Skeletal muscle tissue (tissue), 4 donors: ENCODE data around the gene DNAJC8. TPM values are rescaled to one million over a fixed set of nuclear protein-coding genes. Genes with fewer than 3 reads are reported as not detected.

ENCODE experiments used
- H3K27ac ChIP-seq: one replicate; pipeline ENCODE4 v1.7.0; 2013; ENCODE audit warnings: mild to moderate bottlenecking, low read depth, low read length, inconsistent platforms
- H3K27me3 ChIP-seq, 3 donors: one replicate each; pipeline ENCODE4 v1.7.0; 2013; ENCODE audit warnings: low read length in 3 of 3; ENCODE audit not compliant: control insufficient read depth in 3 of 3, insufficient read depth in 3 of 3
- H3K36me3 ChIP-seq, 3 donors: one replicate each; pipeline ENCODE4 v1.7.0; 2013; ENCODE audit warnings: low read length in 3 of 3; ENCODE audit not compliant: control insufficient read depth in 3 of 3, insufficient read depth in 3 of 3
- H3K4me1 ChIP-seq, 3 donors: one replicate each; pipeline ENCODE4 v1.7.0; 2013; ENCODE audit warnings: low read length in 3 of 3, mild to moderate bottlenecking in 3 of 3; ENCODE audit not compliant: control insufficient read depth in 3 of 3, insufficient read depth in 3 of 3
- H3K4me3 ChIP-seq, 3 donors: one replicate each; pipeline ENCODE4 v1.7.0; 2013; ENCODE audit warnings: low read length in 3 of 3
- H3K9ac ChIP-seq, 3 donors: one replicate each; pipeline ENCODE4 v1.7.0; 2013; ENCODE audit warnings: low read length in 3 of 3, mild to moderate bottlenecking in 3 of 3, moderate library complexity in 2 of 3, low read depth in 1 of 3
- H3K9me3 ChIP-seq, 3 donors: one replicate each; pipeline ENCODE4 v1.7.0; 2013; ENCODE audit warnings: low read length in 3 of 3; ENCODE audit not compliant: control insufficient read depth in 3 of 3
- total RNA-seq: library from RNA; depleted of rRNA; stranded (reverse); fragments of >200 nt; gene quantifications from one replicate; pipeline ENCODE4 v1.2.3, GENCODE V29; 2014
- donor health status: Osteomylitis.

DNAJC8 gene
- total RNA-seq, 1 donor from 2014 or later, result 27.1 TPM

- H3K27ac ChIP-seq, result no peak overlapping the region
- peaks cover 5 to 13% (median 12%) of the 10 kb centered on the region in 3 donors for H3K36me3 ChIP-seq
- H3K9ac ChIP-seq, result no peak overlapping the region
- H3K27me3 ChIP-seq, result no peaks in the 10 kb centered on the region
- H3K9me3 ChIP-seq, result no peaks in the 10 kb centered on the region
- H3K4me1 ChIP-seq, result peaks cover 13 to 15% (median 14%) of the 10 kb centered on the region in 3 donors
- H3K4me3 ChIP-seq, result no peak overlapping the region
These were observed 34.8 kb upstream of the DNAJC8 start for GRCh38 chr1:28267633-28268032.

- Histone ChIP-seq H3K27ac (no peak overlapping the region), H3K27me3 (no peaks in the 10 kb centered on the region), H3K36me3 (peaks cover 5 to 7% (median 6%) of the 10 kb centered on the region in 3 donors), H3K9me3 (no peaks in the 10 kb centered on the region), H3K4me3 (no peak overlapping the region), H3K4me1 (peaks cover 15 to 18% (median 16%) of the 10 kb centered on the region in 3 donors), H3K9ac (no peak overlapping the region)
These were observed 34.1 kb upstream of the DNAJC8 start for GRCh38 chr1:28266920-28267322.

GRCh38 chr1:28265577-28265976, 32.7 kb upstream of the DNAJC8 start:
- Histone ChIP-seq H3K27me3 (no peaks in the 10 kb centered on the region), H3K4me1 (peaks cover 24 to 30% (median 26%) of the 10 kb centered on the region in 3 donors), H3K9ac (no peak overlapping the region)

GRCh38 chr1:28264897-28265296, 32.1 kb upstream of the DNAJC8 start:
- Histone ChIP-seq H3K27me3 (no peaks in the 10 kb centered on the region), H3K36me3 (no peaks in the 10 kb centered on the region), H3K4me3 (no peak overlapping the region), H3K9me3 (no peaks in the 10 kb centered on the region), H3K27ac (no peak overlapping the region), H3K9ac (no peak overlapping the region), H3K4me1 (peaks cover 25 to 30% (median 26%) of the 10 kb centered on the region in 3 donors)

More at GRCh38 chr1:28265577-28265976, 32.7 kb upstream of the DNAJC8 start:
- H3K36me3 ChIP-seq, result no peaks in the 10 kb centered on the region
- H3K27ac ChIP-seq, result no peak overlapping the region
- no peaks in the 10 kb centered on the region for H3K9me3 ChIP-seq
- H3K4me3 ChIP-seq, result no peak overlapping the region

GRCh38 chr1:28260803-28261174, 28.0 kb upstream of the DNAJC8 start:
- no peak overlapping the region for H3K27ac ChIP-seq
- no peaks in the 10 kb centered on the region for H3K36me3 ChIP-seq
- no peaks in the 10 kb centered on the region for H3K9me3 ChIP-seq
- H3K4me1 ChIP-seq, result peaks cover 29 to 34% (median 30%) of the 10 kb centered on the region in 3 donors
- H3K27me3 ChIP-seq, result no peaks in the 10 kb centered on the region
- peak overlapping the region; percentile 75 to 88 (median 87) for H3K4me3 ChIP-seq
- H3K9ac ChIP-seq, result peak overlapping the region; percentile 43 to 93 (median 69)

GRCh38 chr1:28259934-28260802, 27.3 kb upstream of the DNAJC8 start:
- peaks cover 29 to 33% (median 30%) of the 10 kb centered on the region in 3 donors for H3K4me1 ChIP-seq
- H3K27me3 ChIP-seq, result no peaks in the 10 kb centered on the region
- no peaks in the 10 kb centered on the region for H3K9me3 ChIP-seq
- no peaks in the 10 kb centered on the region for H3K36me3 ChIP-seq
- peak overlapping the region; percentile 83 to 93 (median 85) for H3K9ac ChIP-seq
- peak overlapping the region; percentile 84 for H3K27ac ChIP-seq
- H3K4me3 ChIP-seq, result peak overlapping the region; percentile 75 to 88 (median 87)

- H3K9me3 ChIP-seq, result no peaks in the 10 kb centered on the region
- peak within 1 kb of the TSS; percentile 75 to 88 (median 87) for H3K4me3 ChIP-seq
- no peaks in the 10 kb centered on the region for H3K36me3 ChIP-seq
- H3K9ac ChIP-seq, result peak within 1 kb of the TSS; percentile 83 to 93 (median 85)
- H3K27ac ChIP-seq, result peak within 1 kb of the TSS; percentile 84
- H3K27me3 ChIP-seq, result no peaks in the 10 kb centered on the region
- peaks cover 29 to 30% (median 30%) of the 10 kb centered on the region in 3 donors for H3K4me1 ChIP-seq
These were observed 26.6 kb upstream of the DNAJC8 start, which contains the start of gene SESN2 for GRCh38 chr1:28259252-28259933. TSS of gene SESN2 (plus strand) at chr1:28259518. CDS start at chr1:28259848, 330 bp downstream.

GRCh38 chr1:28258628-28259251, 25.9 kb upstream of the DNAJC8 start:
- H3K4me1 ChIP-seq, result peaks cover 28 to 30% (median 30%) of the 10 kb centered on the region in 3 donors
- no peaks in the 10 kb centered on the region for H3K36me3 ChIP-seq
- peak overlapping the region; percentile 64 to 75 (median 71) for H3K4me3 ChIP-seq
- peak overlapping the region; percentile 84 for H3K27ac ChIP-seq
- no peaks in the 10 kb centered on the region for H3K9me3 ChIP-seq
- peak overlapping the region; percentile 19 to 57 (median 40) for H3K9ac ChIP-seq
- no peaks in the 10 kb centered on the region for H3K27me3 ChIP-seq

- H3K27ac ChIP-seq, result no peak overlapping the region
These were observed 24.9 kb upstream of the DNAJC8 start for GRCh38 chr1:28257736-28258135.

More at GRCh38 chr1:28257736-28258135, 24.9 kb upstream of the DNAJC8 start:
- no peaks in the 10 kb centered on the region for H3K36me3 ChIP-seq
- peaks cover 19 to 22% (median 21%) of the 10 kb centered on the region in 3 donors for H3K4me1 ChIP-seq
- no peaks in the 10 kb centered on the region for H3K27me3 ChIP-seq
- no peak overlapping the region for H3K4me3 ChIP-seq
- H3K9me3 ChIP-seq, result no peaks in the 10 kb centered on the region
- no peak overlapping the region for H3K9ac ChIP-seq
